Measurements from ENCODE around the gene CEP85L. TPM values are rescaled to one million over a fixed set of nuclear protein-coding genes. Genes with fewer than 3 reads are reported as not detected.
A peak's percentile ranks its signal among the peaks of the same experiment; 100 is the strongest.

Gene CEP85L
- total RNA-seq, 2 experiments from 2014 or later: 48.9 to 53.1 TPM

DNA sequence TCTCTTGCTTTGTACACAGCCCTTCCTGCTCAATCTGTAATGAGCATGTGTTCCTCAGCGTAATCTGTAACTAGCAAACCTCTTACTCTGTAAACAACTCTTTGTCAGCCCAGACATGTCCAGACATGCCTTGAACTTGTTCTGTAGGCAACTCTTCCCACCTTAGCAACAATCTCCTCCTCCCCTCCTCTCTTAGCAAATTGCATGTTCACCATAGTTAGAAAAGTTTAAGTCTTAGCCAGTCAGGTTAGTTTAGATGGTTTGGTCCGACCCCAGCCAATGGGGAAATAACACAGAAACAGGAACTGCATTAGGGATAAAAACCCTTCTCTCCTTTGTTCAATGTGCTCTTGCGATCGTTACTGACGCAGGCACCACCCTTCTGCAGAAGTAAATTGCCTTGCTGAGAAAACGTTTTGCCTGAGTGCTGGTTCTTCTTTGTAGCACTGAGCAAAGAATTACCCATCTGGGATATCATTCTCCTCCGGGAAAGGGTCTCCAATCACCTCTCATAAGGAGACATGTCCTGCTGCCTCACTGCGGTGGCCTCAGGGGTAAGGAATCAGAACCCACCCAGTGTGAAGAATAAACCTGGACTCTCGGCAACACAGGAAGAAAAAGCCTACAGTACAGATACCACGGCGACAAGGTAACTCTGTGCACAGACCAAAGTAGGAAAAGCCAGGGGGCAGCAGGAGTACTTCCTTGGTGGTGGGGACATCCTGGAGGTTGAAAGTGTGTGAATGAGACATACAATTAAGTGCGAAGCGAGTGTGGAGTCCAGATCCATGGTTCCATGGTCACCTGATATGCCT lies 77.1 kb downstream of the CEP85L start:
- peaks cover 32% of the 10 kb centered on the region for H3K9me3 Mint-ChIP-seq
- peaks cover 62% of the 10 kb centered on the region for H3K36me3 Mint-ChIP-seq
- no peak for DNase-seq
- peak overlapping the region; percentile 49 for H3K27ac Mint-ChIP-seq
- peaks cover 7% of the 10 kb centered on the region for H3K4me1 Mint-ChIP-seq
- POLR2A ChIA-PET: interaction anchor here (0.8 kb wide), 1 partner anchor 41 kb away, joined by 3 read pairs; no protein-coding TSS in a partner anchor
- H3K4me3 Mint-ChIP-seq: no peak overlapping the region
- H3K27me3 Mint-ChIP-seq: no peaks in the 10 kb centered on the region
- no peak for ATAC-seq (ENCODE audit: low read depth)

DNA sequence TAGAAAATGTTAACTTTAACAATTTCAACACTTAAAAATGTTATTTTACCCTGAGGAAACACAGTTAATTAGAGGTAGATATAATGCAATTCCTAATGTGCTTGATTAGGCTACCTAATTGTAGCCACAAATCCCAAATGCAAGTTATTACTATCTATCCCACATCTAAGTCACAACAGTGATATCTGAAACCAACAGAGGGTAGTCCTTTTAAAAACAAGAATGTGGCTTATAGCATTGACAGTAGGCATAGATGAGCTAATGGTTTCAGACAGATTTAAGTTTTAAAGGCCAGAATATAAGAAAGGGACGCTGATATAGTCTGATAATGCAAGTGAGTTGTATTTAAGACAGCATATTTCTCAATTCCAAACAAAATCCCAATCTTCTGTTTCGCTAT lies 80.3 kb downstream of the CEP85L start:
- no peak for DNase-seq

DNA sequence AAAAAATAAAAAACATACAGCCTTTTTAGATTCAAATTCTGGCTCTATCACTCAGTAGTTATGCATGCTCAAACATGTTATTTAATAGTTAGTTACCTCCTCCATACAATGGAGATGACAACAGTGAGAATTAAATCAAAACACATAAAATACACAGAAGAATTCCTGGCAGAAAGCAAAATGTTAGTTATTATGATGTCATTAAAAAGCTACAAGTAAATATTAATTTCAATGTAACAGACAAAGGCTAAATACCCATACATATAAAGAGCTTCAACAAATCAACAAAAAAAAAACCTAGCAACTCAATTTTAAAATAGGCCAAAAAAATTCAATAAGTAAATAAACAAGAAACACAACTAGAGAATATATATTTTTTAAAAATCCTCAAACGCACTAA lies 81.9 kb downstream of the CEP85L start:
- peaks cover 6% of the 10 kb centered on the region for H3K9me3 Mint-ChIP-seq
- peaks cover 14% of the 10 kb centered on the region for H3K4me1 Mint-ChIP-seq
- H3K27ac Mint-ChIP-seq: no peak overlapping the region
- H3K27me3 Mint-ChIP-seq: no peaks in the 10 kb centered on the region
- no peak overlapping the region for H3K4me3 Mint-ChIP-seq
- POLR2A ChIA-PET: no interaction called here
- H3K36me3 Mint-ChIP-seq: peaks cover 22% of the 10 kb centered on the region
- ATAC-seq (ENCODE audit: low read depth): no peak
- no peak for DNase-seq

More for the DNA sequence above, 80.3 kb downstream of the CEP85L start:
- Mint-ChIP-seq H3K4me1 (peaks cover 6% of the 10 kb centered on the region), H3K36me3 (peaks cover 32% of the 10 kb centered on the region), H3K27ac (no peak overlapping the region), H3K4me3 (no peak overlapping the region), H3K27me3 (no peaks in the 10 kb centered on the region), H3K9me3 (peaks cover 16% of the 10 kb centered on the region)
- ATAC-seq (ENCODE audit: low read depth): no peak
- POLR2A ChIA-PET: no interaction called here

DNA sequence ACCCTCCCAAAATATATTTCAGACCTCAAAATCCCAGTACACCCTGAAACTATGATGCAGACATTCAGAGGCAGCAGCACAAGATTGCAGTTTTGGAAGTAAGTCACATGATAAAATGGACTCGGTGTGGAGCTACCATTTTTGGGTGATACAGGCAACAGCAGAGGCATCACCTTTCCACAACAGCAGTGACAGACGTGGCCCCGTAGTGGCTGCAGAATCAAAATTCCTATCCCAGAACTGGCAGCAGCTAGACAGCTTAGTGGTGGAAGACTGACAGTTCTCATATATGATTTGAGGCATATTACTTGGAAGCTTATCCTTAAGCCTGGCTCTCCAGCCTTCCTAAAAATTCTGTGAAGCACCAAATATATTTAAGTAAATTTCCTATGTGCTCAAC lies 83.4 kb downstream of the CEP85L start:
- Mint-ChIP-seq H3K27ac (no peak overlapping the region), H3K4me1 (peaks cover 12% of the 10 kb centered on the region), H3K4me3 (no peak overlapping the region), H3K27me3 (no peaks in the 10 kb centered on the region), H3K9me3 (no peaks in the 10 kb centered on the region), H3K36me3 (peaks cover 12% of the 10 kb centered on the region)
- POLR2A ChIA-PET: interaction anchor here (1.0 kb wide), 1 partner anchor 240 kb away, joined by 3 read pairs; no protein-coding TSS in a partner anchor
- no peak for DNase-seq
- no peak for ATAC-seq (ENCODE audit: low read depth)

DNA sequence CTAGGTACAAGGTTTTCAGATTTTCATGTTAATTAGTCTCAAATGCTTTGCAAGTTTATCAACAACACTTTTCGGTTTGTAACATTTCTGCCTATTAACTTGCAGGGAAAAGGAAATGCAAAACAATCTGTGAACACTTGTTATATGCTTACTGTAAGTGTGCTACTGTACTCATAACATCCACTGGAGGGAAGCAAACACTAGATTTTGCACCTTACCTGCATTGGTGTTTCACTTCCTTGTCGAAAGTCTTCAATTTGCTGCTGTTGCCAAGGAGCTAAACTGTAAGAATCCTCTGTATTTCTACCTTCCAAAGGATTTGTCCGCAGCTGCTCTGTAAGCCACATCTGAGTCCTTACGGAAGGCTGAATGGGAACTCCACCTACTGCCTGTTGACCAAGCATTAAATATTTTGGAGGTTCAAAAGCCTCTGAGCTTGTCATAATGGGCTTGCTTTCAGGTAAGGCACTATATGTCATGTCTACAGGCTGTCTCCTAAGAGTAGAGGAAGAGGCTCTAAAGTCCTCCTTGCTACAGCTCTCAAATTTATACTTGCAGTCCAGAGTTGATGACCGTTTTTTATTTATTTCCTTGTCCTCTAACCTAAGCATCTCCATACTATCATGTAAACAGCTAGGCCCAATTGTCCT lies 86.0 kb downstream of the CEP85L start:
- DNase-seq (no peak), ATAC-seq (ENCODE audit: low read depth) (peak; percentile 87)
- no peak overlapping the region for H3K4me3 Mint-ChIP-seq
- H3K27me3 Mint-ChIP-seq: no peaks in the 10 kb centered on the region
- peak overlapping the region; percentile 21 for H3K27ac Mint-ChIP-seq
- peaks cover 17% of the 10 kb centered on the region for H3K36me3 Mint-ChIP-seq
- H3K9me3 Mint-ChIP-seq: no peaks in the 10 kb centered on the region
- POLR2A ChIA-PET: interaction anchor here (0.5 to 1.2 kb wide), 4 partner anchors 144 to 329 kb away, joined by 3 to 4 read pairs (median 4); no protein-coding TSS in a partner anchor
- peaks cover 10% of the 10 kb centered on the region for H3K4me1 Mint-ChIP-seq

DNA sequence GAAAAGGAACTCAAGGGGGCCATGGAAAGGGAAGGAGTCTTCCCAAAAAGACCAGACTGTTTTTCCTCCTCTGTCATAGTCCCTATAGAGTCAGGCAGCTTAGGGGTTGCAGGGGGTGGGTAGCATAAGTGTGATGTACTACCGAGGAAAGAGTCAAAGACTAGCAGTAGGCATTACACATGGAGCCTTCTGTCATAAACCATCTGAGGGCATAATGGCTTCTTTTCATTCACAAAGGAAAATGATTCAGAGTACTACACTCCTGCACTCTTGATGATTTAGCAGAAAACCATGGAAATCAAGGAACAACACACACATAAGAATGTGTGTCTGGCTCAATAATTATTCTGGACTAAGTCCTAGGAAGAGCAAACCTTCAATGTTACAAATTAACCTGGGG lies 88.4 kb downstream of the CEP85L start:
- H3K27me3 Mint-ChIP-seq: no peaks in the 10 kb centered on the region
- H3K27ac Mint-ChIP-seq: no peak overlapping the region
- peaks cover 20% of the 10 kb centered on the region for H3K36me3 Mint-ChIP-seq
- no peak for DNase-seq
- no peak overlapping the region for H3K4me3 Mint-ChIP-seq
- no peaks in the 10 kb centered on the region for H3K9me3 Mint-ChIP-seq
- ATAC-seq (ENCODE audit: low read depth): no peak
- POLR2A ChIA-PET: no interaction called here
- peaks cover 27% of the 10 kb centered on the region for H3K4me1 Mint-ChIP-seq

DNA sequence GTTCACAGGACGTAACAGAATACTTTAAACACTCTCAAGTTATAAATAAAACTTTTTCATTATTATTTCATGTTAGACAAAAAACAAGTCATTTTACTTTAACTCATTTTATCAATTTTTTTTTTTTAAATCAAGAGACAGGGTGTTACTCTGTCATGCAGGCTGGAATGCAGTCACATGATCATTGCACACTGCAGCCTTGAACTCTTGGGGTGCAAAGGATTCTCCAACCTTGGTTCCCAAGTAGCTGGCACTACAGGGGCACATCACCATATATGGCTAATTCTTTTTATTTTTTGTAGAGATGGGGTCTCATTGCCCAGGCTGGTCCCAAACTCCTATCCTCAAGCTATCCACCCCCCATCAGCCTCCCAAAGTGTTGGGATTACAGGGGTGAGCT lies 89.1 kb downstream of the CEP85L start:
- Mint-ChIP-seq H3K4me1 (peaks cover 34% of the 10 kb centered on the region), H3K27me3 (no peaks in the 10 kb centered on the region), H3K9me3 (no peaks in the 10 kb centered on the region), H3K27ac (no peak overlapping the region), H3K36me3 (peaks cover 22% of the 10 kb centered on the region), H3K4me3 (no peak overlapping the region)
- DNase-seq (no peak), ATAC-seq (ENCODE audit: low read depth) (no peak)
- POLR2A ChIA-PET: no interaction called here

DNA sequence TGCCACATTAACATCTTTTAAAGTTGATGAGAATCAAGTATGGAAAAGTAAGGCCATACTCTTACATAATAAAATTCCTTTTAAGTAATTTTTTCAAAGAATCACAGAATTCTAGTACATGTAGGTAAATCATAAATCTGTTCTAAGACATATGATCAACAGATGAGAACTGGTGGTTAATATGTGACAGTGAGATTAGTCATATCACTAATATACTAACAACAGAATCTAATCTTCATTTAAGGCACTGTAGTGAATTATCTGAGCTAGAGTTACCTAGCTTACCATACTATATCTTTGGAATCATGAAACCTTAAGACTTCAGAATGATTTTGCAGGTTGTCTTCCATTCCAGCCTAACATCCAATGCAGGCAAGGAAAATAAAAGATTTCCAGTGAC lies 91.7 kb downstream of the CEP85L start:
- Mint-ChIP-seq H3K4me1 (peaks cover 26% of the 10 kb centered on the region), H3K4me3 (no peak overlapping the region), H3K9me3 (no peaks in the 10 kb centered on the region), H3K36me3 (peaks cover 33% of the 10 kb centered on the region), H3K27ac (no peak overlapping the region), H3K27me3 (no peaks in the 10 kb centered on the region)
- POLR2A ChIA-PET: no interaction called here
- DNase-seq: no peak
- ATAC-seq (ENCODE audit: low read depth): no peak

DNA sequence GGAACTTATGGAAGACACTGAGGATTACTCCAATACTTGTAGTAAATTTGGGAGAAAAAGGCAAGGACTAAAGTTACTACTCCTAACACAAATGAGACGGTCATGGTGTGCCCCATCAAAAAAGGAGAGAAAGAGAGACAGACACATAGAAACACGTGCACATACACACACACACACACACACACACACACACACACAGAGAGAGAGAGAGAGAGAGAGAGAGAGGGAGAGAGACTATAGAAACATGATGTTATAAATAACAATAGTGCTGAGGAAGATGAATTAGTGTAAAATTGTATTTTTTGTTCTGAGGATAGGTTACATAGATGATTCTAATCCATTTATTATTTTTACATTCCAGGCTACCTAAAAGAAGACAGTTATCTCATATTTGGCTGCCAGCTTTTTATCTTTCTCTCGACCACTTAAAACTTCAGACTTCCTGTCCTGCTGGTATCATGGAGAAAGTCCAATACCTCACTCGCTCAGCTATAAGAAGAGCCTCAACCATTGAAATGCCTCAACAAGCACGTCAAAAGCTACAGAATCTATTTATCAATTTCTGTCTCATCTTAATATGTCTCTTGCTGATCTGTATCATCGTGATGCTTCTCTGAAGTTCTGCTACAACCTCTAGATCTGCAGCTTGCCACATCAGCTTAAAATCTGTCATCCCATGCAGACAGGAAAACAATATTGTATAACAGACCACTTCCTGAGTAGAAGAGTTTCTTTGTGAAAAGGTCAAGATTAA lies 92.8 kb downstream of the CEP85L start:
- Mint-ChIP-seq H3K27ac (peak overlapping the region; percentile 96), H3K4me1 (peaks cover 28% of the 10 kb centered on the region), H3K36me3 (peaks cover 36% of the 10 kb centered on the region), H3K9me3 (no peaks in the 10 kb centered on the region), H3K27me3 (no peaks in the 10 kb centered on the region), H3K4me3 (peak overlapping the region; percentile 87)
- DNase-seq (no peak), ATAC-seq (ENCODE audit: low read depth) (peak; percentile 96)
- POLR2A ChIA-PET: interaction anchor here (0.7 kb wide), 2 partner anchors 18 to 337 kb away, joined by 3 to 6 read pairs; no protein-coding TSS in a partner anchor

DNA sequence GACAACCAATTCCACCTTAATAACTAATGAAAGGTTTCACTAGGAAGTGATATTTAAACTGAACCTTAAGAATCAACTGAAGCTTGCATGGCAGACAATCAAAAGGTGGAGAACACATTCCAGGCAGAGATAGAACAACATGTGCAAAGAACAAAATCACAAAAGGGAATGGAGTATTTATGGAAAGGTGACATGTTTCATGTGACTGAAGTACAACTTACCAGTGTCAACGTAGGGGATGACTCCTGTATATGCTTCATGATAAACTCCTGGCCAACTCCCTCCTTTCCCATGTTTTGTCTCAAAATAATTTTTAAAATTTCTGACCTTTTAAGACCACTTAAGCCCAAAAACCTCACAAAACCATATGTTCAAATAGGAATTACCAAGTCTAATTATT lies 96.7 kb downstream of the CEP85L start:
- H3K9me3 Mint-ChIP-seq: no peaks in the 10 kb centered on the region
- H3K4me3 Mint-ChIP-seq: no peak overlapping the region
- DNase-seq: no peak
- peaks cover 28% of the 10 kb centered on the region for H3K36me3 Mint-ChIP-seq
- H3K27me3 Mint-ChIP-seq: no peaks in the 10 kb centered on the region
- POLR2A ChIA-PET: no interaction called here
- ATAC-seq (ENCODE audit: low read depth): no peak
- H3K27ac Mint-ChIP-seq: no peak overlapping the region
- peaks cover 28% of the 10 kb centered on the region for H3K4me1 Mint-ChIP-seq

DNA sequence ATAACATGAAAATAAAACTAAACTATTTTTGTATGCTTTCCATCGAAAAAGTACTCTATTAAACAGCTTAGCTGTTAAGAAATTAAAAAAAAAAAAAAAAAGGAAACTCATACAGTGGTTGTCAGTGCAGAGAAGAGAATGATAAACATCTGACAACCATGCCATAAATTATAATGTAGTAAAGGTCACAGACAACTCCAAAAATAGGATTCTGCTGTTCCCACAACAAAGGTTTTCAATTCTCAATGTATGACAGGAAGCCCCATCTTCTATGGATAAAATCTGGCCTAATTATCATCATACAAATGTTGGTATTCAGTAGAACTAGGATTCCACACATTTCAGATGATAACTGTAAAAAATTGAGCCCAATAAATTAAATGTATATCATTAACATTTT lies 98.3 kb downstream of the CEP85L start:
- no peak for ATAC-seq (ENCODE audit: low read depth)
- no peak for DNase-seq
- no peak overlapping the region for H3K27ac Mint-ChIP-seq
- no peaks in the 10 kb centered on the region for H3K27me3 Mint-ChIP-seq
- H3K4me3 Mint-ChIP-seq: no peak overlapping the region
- peaks cover 17% of the 10 kb centered on the region for H3K4me1 Mint-ChIP-seq
- H3K36me3 Mint-ChIP-seq: peaks cover 24% of the 10 kb centered on the region
- POLR2A ChIA-PET: no interaction called here
- H3K9me3 Mint-ChIP-seq: no peaks in the 10 kb centered on the region

DNA sequence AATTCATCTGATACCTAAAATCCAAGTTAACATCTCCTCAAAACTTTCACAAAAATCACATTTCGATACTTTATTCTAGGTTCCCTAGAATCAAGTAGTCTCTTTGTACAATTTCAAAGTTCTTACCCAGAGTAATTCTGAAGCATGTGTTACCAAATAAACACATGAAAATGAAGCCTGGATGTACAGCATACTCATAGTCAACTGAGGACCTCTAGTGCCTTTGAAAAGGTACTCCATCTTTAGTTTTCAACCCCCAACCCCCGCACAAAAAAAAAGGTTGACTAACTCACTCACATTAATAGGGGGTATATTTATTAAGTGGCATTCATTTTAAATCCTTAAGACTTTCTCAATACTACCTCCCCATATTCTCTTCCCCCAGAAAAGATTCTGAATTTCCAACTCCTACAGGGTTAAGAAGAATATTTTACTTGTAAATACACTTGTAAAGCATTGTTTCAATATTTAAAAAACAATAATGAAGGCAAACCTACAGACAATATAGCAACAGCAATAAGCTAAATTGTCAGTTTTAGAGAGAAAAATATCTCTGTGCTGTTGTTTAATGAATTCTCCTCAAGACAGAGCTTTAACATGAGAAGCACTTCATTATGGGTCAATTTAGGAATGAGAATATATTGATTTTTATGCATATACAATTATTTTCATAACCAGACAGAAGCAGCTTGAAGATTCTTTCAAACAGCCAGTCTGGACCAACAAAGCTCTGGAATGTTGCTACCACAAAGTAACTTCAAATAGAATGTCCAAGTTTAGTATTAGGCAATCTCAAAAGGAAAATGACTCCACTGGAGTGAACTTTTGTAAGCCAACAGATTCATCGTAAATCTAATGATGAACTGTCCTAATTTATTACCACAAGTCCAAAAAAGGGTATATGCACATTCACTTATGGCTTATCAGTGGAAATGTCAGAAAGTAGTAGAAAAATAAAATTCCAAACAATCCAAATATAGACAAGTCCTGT lies 100.0 kb downstream of the CEP85L start:
- DNase-seq: no peak
- Mint-ChIP-seq H3K27ac (no peak overlapping the region), H3K27me3 (no peaks in the 10 kb centered on the region), H3K9me3 (no peaks in the 10 kb centered on the region), H3K4me1 (peaks cover 12% of the 10 kb centered on the region), H3K4me3 (no peak overlapping the region), H3K36me3 (peaks cover 20% of the 10 kb centered on the region)
- POLR2A ChIA-PET: no interaction called here
- ATAC-seq (ENCODE audit: low read depth): peak; percentile 77

Data from activated naive CD8-positive, alpha-beta T cell treated with anti-CD3 and anti-CD28 coated beads, Interleukin-2, amount 10 ng/mL, durations not matched to agents 7 days and 5 days (primary cell).